HG03354 (cell line): ENCODE measurements around the gene RAB15.
A peak's percentile ranks its signal among the peaks of the same experiment; 100 is the strongest.

Experiments
- ATAC-seq: cut with Tn5 transposase; IDR thresholded peaks from one replicate; pipeline ENCODE4 v1.9.1; 2021; ENCODE audit warnings: mild to moderate bottlenecking; ENCODE audit not compliant: unreplicated experiment, poor library complexity, severe bottlenecking

Gene RAB15

GRCh38 chr14:64971943-64972791 lies at the start of gene RAB15:
TSS of gene RAB15 (minus strand) at chr14:64972336. CDS start at chr14:64972076, 260 bp downstream.
- peak; percentile 54 for ATAC-seq

GRCh38 chr14:65019944-65020566 lies 47.9 kb upstream of the RAB15 start:
- ATAC-seq = peak; percentile 67

- ATAC-seq = no peak
Observed at GRCh38 chr14:65016471-65016870, 44.3 kb upstream of the RAB15 start.

- ATAC-seq = no peak
Observed at GRCh38 chr14:65015391-65015790, 43.3 kb upstream of the RAB15 start.

GRCh38 chr14:65012353-65012752 lies 40.2 kb upstream of the RAB15 start:
- no peak for ATAC-seq

GRCh38 chr14:65011538-65011937 lies 39.4 kb upstream of the RAB15 start:
- ATAC-seq = no peak

GRCh38 chr14:65010211-65010931 lies 38.2 kb upstream of the RAB15 start:
- ATAC-seq = no peak

GRCh38 chr14:65007202-65007601 lies 35.1 kb upstream of the RAB15 start:
- no peak for ATAC-seq

- no peak for ATAC-seq
Observed at GRCh38 chr14:65006261-65006721, 34.2 kb upstream of the RAB15 start.

GRCh38 chr14:65003394-65003793 lies 31.3 kb upstream of the RAB15 start:
- peak; percentile 43 for ATAC-seq

GRCh38 chr14:65002586-65003210 lies 30.6 kb upstream of the RAB15 start:
- no peak for ATAC-seq

- no peak for ATAC-seq
Observed at GRCh38 chr14:65001723-65002122, 29.6 kb upstream of the RAB15 start.

- ATAC-seq = no peak
Observed at GRCh38 chr14:65000898-65001591, 28.9 kb upstream of the RAB15 start.

GRCh38 chr14:64998455-64998931 lies 26.4 kb upstream of the RAB15 start:
- peak; percentile 42 for ATAC-seq

- no peak for ATAC-seq
Observed at GRCh38 chr14:64997108-64997794, 25.1 kb upstream of the RAB15 start.

GRCh38 chr14:64995291-64995690 lies 23.2 kb upstream of the RAB15 start:
- no peak for ATAC-seq

GRCh38 chr14:64994540-64994939 lies 22.4 kb upstream of the RAB15 start:
- ATAC-seq = no peak

GRCh38 chr14:64993266-64993930 lies 21.3 kb upstream of the RAB15 start:
- no peak for ATAC-seq
